Activated T-cell treated with anti-CD3 and anti-CD28 coated beads, Interleukin-2, amount 50 U/mL, for 1 hour (primary cell): ENCODE data around the gene PEX16.

Source experiments
- DNase-seq: peaks from one replicate; pipeline ENCODE4 v3.0.0-alpha.2; 2020

Gene PEX16

GRCh38 chr11:45917623-45918330, at the start of gene PEX16:
Gene PEX16, minus strand, starts transcription at chr11:45917877. Its CDS starts 66 bp downstream, at chr11:45917811.
- peak; percentile 89 for DNase-seq

- DNase-seq = peak; percentile 48
Measured at GRCh38 chr11:45964911-45965389, 47.3 kb upstream of the PEX16 start.

- DNase-seq = no peak
Measured at GRCh38 chr11:45961751-45962240, 44.1 kb upstream of the PEX16 start.

GRCh38 chr11:45960387-45961095, 42.9 kb upstream of the PEX16 start:
- no peak for DNase-seq

- DNase-seq = no peak
Measured at GRCh38 chr11:45959851-45960250, 42.2 kb upstream of the PEX16 start.

GRCh38 chr11:45949992-45950407, 32.3 kb upstream of the PEX16 start:
- DNase-seq = no peak

- no peak for DNase-seq
Measured at GRCh38 chr11:45948356-45948755, 30.7 kb upstream of the PEX16 start.

- DNase-seq = no peak
Measured at GRCh38 chr11:45947885-45948284, 30.2 kb upstream of the PEX16 start.

- DNase-seq = no peak
Measured at GRCh38 chr11:45945397-45945999, 27.8 kb upstream of the PEX16 start.

GRCh38 chr11:45942381-45942780, 24.7 kb upstream of the PEX16 start:
- no peak for DNase-seq

GRCh38 chr11:45941285-45941684, 23.6 kb upstream of the PEX16 start:
- no peak for DNase-seq

- no peak for DNase-seq
Measured at GRCh38 chr11:45939836-45940235, 22.2 kb upstream of the PEX16 start.

- no peak for DNase-seq
Measured at GRCh38 chr11:45937916-45938315, 20.2 kb upstream of the PEX16 start.

- no peak for DNase-seq
Measured at GRCh38 chr11:45936511-45937054, 18.9 kb upstream of the PEX16 start.

- DNase-seq = no peak
Measured at GRCh38 chr11:45935349-45936064, 17.8 kb upstream of the PEX16 start.

- no peak for DNase-seq
Measured at GRCh38 chr11:45934580-45935318, 17.1 kb upstream of the PEX16 start.

- DNase-seq = no peak
Measured at GRCh38 chr11:45933846-45934579, 16.3 kb upstream of the PEX16 start.

- DNase-seq = no peak
Measured at GRCh38 chr11:45933131-45933831, 15.6 kb upstream of the PEX16 start.

GRCh38 chr11:45932217-45932616, 14.5 kb upstream of the PEX16 start:
- no peak for DNase-seq

- no peak for DNase-seq
Measured at GRCh38 chr11:45931739-45932138, 14.1 kb upstream of the PEX16 start.
